SH-SY5Y (cell line): Measurements from ENCODE around the gene CCNL2.

Experiments used
- GATA2 ChIP-seq: IDR thresholded peaks from 2 replicates; pipeline ENCODE4 v1.6.1; 2011; ENCODE audit warnings: mild to moderate bottlenecking, low read depth, low read length
- GATA3 ChIP-seq: IDR thresholded peaks from 2 replicates; pipeline ENCODE4 v1.6.1; 2011; ENCODE audit warnings: low read depth, mild to moderate bottlenecking, low read length, moderate library complexity

- no peak for TF ChIP-seq GATA2
- TF ChIP-seq GATA3 = no peak
These were observed 24.6 kb downstream of the CCNL2 start for GRCh38 chr1:1374589-1374928.
